ENCODE measurements around the gene PTGES2. TPM values are rescaled to one million over a fixed set of nuclear protein-coding genes. Genes with fewer than 3 reads are reported as not detected.

Gene PTGES2
- total RNA-seq, 2 experiments from 2014 or later = 47.6 to 48.4 TPM

DNA sequence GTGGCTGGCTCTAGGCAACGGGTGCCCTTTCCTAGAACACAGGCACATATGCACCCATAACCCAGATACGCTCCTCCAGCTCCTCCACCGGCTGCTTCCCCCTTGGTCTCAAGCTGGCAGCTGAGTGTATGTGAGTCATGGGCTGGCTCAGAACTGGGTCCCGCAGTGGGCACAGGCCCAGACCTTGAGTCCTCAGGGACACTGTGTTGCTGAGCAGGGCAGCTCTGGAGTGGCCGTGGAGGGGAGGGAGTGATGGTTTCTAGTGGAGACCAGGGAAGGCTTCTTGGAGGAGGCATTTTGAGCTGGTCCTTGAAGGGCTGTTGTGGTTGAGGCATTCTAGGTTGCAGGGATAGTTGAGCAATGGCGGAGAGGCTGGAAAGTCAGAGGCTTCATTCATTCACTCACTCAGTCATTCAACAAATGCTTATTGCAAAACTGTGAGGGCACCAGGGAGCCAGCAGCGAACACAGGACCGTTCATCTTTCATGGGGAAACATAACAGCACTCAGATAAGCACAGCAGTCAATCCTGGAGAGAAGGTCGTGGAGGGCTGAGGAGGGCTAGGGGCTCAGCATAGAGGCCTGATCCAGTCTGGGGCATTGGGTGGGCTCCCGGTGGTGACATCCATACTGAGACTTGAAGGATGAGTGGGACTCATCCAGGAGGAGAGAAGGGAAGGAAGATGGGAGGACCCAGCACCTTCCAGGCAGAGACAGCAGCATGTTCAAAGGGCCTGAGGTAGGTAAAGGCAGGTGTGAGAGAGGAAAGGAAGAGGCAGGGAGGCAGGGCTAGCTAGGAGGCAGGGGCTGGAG, 34.9 kb upstream of the PTGES2 start:
- Mint-ChIP-seq H3K36me3 (ENCODE audit: low read depth) (peaks cover 13% of the 10 kb centered on the region), H3K4me1 (ENCODE audit: low read depth) (peaks cover 16% of the 10 kb centered on the region), H3K27me3 (ENCODE audit: low read depth) (no peaks in the 10 kb centered on the region), H3K4me3 (peak overlapping the region; percentile 44), H3K27ac (no peak overlapping the region), H3K9me3 (no peaks in the 10 kb centered on the region)
- intact Hi-C loops (cut with micrococcal nuclease) = loop anchor here (5.0 kb wide), 1 partner anchor 160 kb away; the partner anchor contains the start of genes COQ4 and TRUB2
- CTCF ChIA-PET = interaction anchor here (0.6 to 1.2 kb wide), 2 partner anchors 179 to 605 kb away, joined by 3 to 6 read pairs; no protein-coding TSS in a partner anchor
- no peak for DNase-seq

DNA sequence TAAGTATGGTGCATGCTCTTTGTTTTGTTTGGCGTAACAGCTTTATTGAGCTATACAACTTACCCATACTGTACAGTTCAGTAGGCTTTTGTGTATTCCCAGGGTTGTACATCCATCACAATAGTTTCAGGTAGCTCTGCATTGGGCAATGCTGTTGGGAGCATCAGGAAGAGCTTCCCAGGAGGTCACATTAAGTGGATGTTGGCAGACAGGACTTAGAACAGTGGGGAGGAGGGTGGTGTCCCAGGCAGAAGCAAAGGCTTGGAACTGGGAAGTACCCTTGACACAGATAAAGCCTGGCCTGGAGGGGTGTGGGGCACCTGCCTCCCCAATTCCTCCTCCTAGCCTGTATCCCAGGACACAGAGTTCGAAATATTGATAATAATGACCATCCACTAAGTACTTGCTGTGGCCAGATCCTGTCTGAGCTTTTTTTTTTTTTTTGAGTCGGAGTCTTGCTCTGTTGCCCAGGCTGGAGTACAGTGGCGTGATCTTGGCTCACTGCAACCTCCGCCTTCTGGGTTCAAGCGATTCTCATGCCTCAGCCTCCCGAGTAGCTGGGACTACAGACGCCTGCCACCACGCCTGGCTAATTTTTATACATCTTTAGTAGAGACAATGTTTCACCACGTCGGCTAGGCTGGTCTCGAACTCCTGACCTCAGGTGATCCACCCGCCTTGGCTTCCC, 33.8 kb upstream of the PTGES2 start:
- Mint-ChIP-seq H3K4me3 (peak overlapping the region; percentile 77), H3K36me3 (ENCODE audit: low read depth) (peaks cover 12% of the 10 kb centered on the region), H3K27ac (peak overlapping the region; percentile 72), H3K27me3 (ENCODE audit: low read depth) (no peaks in the 10 kb centered on the region), H3K4me1 (ENCODE audit: low read depth) (peaks cover 16% of the 10 kb centered on the region), H3K9me3 (no peaks in the 10 kb centered on the region)
- CTCF ChIA-PET = interaction anchor here (1.2 to 1.6 kb wide), 2 partner anchors 44 to 180 kb away, joined by 4 to 6 read pairs; no protein-coding TSS in a partner anchor
- intact Hi-C loops (cut with micrococcal nuclease) = loop anchor here (5.0 kb wide), 1 partner anchor 161 kb away; the partner anchor contains the start of genes COQ4 and TRUB2
- DNase-seq = no peak

DNA sequence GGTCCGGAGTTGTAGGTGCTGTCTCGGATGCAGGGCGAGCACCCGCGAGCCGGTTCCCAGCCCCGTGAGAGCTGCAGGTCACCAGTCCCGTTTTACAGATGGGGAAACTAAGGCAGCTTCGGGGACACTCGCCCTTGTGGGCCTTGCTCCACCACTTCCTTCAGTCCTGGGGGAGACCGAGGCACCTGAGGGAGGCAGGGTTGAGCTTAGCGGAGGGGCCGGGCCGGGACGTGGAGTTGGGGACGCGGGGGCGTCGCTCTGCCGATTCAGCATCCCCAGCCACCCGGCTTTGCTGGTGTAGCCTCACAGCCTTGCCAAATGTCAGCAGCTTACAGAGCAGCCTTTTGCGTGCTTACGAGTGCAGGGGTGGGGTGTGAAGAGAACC, 33.1 kb upstream of the PTGES2 start:
- peaks cover 16% of the 10 kb centered on the region for H3K4me1 Mint-ChIP-seq (ENCODE audit: low read depth)
- CTCF ChIA-PET = interaction anchor here (0.7 to 1.6 kb wide), 2 partner anchors 10 to 43 kb away, joined by 3 to 4 read pairs; no protein-coding TSS in a partner anchor
- no peaks in the 10 kb centered on the region for H3K9me3 Mint-ChIP-seq
- intact Hi-C loops (cut with micrococcal nuclease) = loop anchor here (1.0 to 5.0 kb wide), 7 partner anchors 31 to 358 kb away; partner anchors contain the start of genes CIZ1, COQ4, FPGS and NAIF1
- peaks cover 9% of the 10 kb centered on the region for H3K36me3 Mint-ChIP-seq (ENCODE audit: low read depth)
- peak overlapping the region; percentile 77 for H3K4me3 Mint-ChIP-seq
- H3K27ac Mint-ChIP-seq = peak overlapping the region; percentile 68
- no peaks in the 10 kb centered on the region for H3K27me3 Mint-ChIP-seq (ENCODE audit: low read depth)
- peak; percentile 54 for DNase-seq

DNA sequence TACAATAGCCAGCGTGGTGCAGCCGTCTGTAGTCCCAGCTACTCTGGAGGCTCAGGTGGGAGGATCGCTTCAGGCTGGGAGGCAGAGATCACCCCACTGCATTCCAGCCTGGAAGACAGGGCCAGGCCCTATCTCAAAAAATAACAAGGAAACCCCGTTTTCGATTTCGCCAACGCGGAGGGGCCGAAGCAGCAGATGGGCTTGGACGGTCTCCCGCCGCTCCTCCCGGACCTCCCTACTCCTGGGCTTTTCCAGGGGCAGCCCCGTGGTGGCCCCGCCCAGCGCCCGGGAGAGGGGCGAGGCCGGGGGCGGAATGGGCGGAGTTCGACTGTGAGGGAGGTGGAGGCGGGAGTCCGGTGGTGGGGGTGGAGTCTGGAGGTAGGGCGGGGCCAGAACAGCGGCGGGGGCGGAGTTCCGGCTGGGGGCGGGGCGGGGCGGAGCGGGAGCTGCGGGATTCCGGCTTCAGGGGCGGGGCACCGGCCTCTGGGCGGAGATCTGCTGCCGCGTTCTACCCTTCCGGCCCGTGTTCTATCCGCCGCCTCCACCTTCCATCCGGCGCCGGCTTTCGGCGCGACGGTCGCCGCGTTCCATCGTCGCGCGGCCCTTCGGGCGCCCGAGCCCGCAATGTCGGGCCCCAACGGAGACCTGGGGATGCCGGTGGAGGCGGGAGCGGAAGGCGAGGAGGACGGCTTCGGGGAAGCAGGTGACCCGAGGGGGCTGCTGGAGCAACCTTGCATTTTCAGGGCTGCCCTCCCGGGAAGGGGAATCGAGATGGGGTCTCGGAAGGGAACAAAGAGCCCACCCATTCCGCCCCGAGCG, 32.5 kb upstream of the PTGES2 start, which contains the start of gene BBLN:
TSS of gene BBLN (plus strand) at position 482 of the 819 bp plus-strand sequence. CDS start at position 625, 143 bp downstream.
- H3K4me1 Mint-ChIP-seq (ENCODE audit: low read depth) = peaks cover 16% of the 10 kb centered on the region
- intact Hi-C loops (cut with micrococcal nuclease) = loop anchor here (1.0 to 5.0 kb wide), 7 partner anchors 31 to 358 kb away; partner anchors contain the start of genes CIZ1, COQ4, FPGS and NAIF1
- CTCF ChIA-PET = interaction anchor here (0.6 to 1.6 kb wide), 5 partner anchors 9 to 293 kb away, joined by 3 to 4 read pairs (median 3); no protein-coding TSS in a partner anchor
- H3K27ac Mint-ChIP-seq = peak within 1 kb of the TSS; percentile 85
- peak; percentile 96 for DNase-seq
- peaks cover 9% of the 10 kb centered on the region for H3K36me3 Mint-ChIP-seq (ENCODE audit: low read depth)
- H3K9me3 Mint-ChIP-seq = no peaks in the 10 kb centered on the region
- H3K4me3 Mint-ChIP-seq = peak within 1 kb of the TSS; percentile 77
- no peaks in the 10 kb centered on the region for H3K27me3 Mint-ChIP-seq (ENCODE audit: low read depth)

DNA sequence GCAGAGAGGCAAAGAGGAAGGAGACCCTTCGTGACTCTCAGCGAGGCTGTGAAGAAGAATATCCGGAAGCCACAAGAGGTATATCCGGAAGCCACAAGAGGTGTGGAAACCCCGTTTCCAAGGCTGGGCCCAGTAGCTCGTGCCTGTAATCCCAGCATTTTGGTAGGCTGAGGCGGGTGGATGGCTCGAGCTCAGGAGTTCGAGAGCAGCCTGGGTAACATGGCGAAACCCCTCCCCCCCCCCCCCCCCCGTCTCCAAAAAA, 31.9 kb upstream of the PTGES2 start:
- Mint-ChIP-seq H3K9me3 (no peaks in the 10 kb centered on the region), H3K4me3 (peak overlapping the region; percentile 77), H3K36me3 (ENCODE audit: low read depth) (peaks cover 8% of the 10 kb centered on the region), H3K27ac (peak overlapping the region; percentile 85), H3K27me3 (ENCODE audit: low read depth) (no peaks in the 10 kb centered on the region), H3K4me1 (ENCODE audit: low read depth) (peaks cover 16% of the 10 kb centered on the region)
- peak; percentile 78 for DNase-seq
- CTCF ChIA-PET = interaction anchor here (0.6 to 0.8 kb wide), 4 partner anchors 31 to 292 kb away, joined by 3 read pairs; no protein-coding TSS in a partner anchor
- intact Hi-C loops (cut with micrococcal nuclease) = no loop called here

DNA sequence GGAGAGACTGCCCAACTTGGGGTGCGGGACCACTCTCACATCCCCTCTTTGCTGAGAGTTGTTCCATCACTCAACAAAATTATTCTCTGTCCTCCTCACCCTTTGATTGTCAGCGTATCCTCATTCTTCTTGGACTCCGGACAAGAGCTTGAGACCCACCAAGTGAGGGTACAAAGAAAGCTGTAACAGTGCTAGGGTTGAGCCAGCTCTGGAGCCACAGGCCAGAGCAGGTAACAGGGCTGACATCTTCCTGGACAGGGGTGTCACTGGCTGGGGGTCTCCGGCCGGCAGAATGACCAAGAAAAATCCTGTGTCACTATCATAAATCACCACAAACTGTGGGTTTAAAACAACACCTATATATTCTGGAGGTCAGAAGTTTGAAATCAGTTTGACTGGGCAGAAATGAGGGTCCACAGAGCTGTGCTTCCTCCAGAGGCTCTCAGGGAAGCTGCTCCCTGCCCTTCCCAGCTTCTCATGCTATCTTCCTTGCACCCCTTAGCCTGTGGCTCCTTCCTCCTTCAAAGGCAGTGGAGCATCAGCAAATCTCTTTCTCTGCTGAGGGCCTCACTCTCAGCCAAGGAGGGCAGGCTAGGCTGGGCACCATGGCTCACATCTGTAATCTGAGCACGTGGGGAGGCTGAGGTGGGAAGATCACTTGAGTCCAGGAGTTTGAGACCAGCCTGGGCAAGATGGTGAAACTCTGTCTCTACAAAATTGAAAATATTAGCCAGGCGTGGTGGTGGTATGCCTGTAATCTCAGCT, 28.4 kb upstream of the PTGES2 start:
- Mint-ChIP-seq H3K27me3 (ENCODE audit: low read depth) (no peaks in the 10 kb centered on the region), H3K4me1 (ENCODE audit: low read depth) (peaks cover 8% of the 10 kb centered on the region), H3K27ac (no peak overlapping the region), H3K4me3 (no peak overlapping the region), H3K36me3 (ENCODE audit: low read depth) (no peaks in the 10 kb centered on the region), H3K9me3 (no peaks in the 10 kb centered on the region)
- CTCF ChIA-PET = interaction anchor here (1.0 to 1.1 kb wide), 2 partner anchors 20 to 59 kb away, joined by 3 read pairs; no protein-coding TSS in a partner anchor
- no peak for DNase-seq
- intact Hi-C loops (cut with micrococcal nuclease) = no loop called here

DNA sequence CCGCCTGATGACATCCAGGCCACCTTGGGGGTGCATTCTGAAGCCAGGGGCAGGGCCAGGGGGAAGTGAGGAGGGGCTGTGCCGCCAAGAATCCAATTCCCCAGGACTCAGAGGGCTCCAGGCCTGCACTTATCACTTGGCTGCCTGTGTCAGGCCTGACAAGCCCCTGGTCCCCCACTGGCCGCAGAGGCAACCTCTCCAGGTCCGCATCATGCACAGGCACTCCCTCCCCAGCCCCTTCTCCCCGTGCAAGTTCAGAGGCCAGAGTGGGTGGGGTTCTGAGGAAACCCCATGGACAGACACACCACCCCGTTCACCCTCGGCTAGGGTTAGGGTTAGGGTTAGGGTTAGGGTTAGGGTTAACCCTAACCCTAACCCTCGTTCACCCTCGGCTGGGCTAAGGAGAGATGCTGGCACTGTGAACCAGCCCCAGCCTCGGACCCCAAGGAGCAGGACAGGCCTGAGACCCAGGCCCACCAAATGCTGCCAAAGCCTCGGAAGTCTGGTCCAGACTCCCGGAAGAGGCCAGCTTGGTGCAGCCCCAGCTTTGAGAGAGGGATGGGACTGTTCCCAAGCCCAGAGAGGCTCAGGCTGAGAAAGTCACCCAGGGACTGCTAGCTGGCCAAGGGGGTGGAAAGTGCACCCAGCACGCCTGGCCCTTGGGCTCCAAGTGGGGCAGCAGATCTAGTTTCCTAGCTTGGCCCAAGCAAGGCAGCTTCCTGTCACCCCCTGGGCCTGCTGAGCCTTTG, 26.6 kb upstream of the PTGES2 start:
- H3K4me1 Mint-ChIP-seq (ENCODE audit: low read depth) = peaks cover under 1% of the 10 kb centered on the region
- no peaks in the 10 kb centered on the region for H3K36me3 Mint-ChIP-seq (ENCODE audit: low read depth)
- no peaks in the 10 kb centered on the region for H3K9me3 Mint-ChIP-seq
- no peak overlapping the region for H3K4me3 Mint-ChIP-seq
- intact Hi-C loops (cut with micrococcal nuclease) = no loop called here
- no peak overlapping the region for H3K27ac Mint-ChIP-seq
- CTCF ChIA-PET = no interaction called here
- DNase-seq = no peak
- no peaks in the 10 kb centered on the region for H3K27me3 Mint-ChIP-seq (ENCODE audit: low read depth)

DNA sequence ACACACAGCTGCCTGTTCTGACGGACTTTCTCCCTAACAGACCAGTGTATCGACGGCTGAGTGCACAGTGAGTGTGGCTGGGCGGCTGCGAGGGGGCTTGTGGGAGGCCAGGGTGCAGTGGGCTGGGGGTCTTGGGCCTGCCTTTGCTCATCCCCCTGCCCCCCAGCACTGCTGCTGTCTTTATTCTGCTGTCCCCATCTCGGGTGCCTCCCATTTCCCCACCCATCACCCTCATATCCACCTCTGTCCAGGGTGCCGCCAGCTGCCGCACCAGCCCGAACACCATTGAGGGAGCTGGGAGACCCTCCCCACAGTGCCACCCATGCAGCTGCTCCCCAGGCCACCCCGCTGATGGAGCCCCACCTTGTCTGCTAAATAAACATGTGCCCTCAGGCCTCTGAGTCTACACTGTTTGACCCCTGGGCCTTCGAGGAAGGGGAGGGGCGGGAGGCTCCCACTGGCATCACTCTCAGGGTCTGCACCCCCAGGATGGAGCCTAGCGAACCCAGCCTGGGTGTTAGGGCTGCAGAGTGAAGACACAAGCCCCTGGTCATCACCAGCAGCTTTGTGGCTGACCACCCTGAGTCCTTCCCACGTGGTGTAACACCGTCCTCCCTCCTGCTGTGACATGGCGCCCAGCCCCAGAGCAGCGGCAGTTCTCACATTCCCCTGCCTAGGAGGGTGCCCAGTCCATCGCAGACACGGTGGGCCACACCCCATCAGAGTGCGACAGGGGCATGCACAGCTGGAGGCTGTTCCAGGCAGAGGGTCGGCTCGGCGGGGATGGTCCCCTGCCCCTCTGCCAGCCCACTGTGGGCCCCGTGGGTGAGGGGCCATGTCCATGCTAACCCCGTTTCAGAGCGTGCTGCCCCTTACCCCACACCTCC, 25.8 kb upstream of the PTGES2 start:
- no peak overlapping the region for H3K27ac Mint-ChIP-seq
- intact Hi-C loops (cut with micrococcal nuclease) = no loop called here
- no peaks in the 10 kb centered on the region for H3K9me3 Mint-ChIP-seq
- H3K4me1 Mint-ChIP-seq (ENCODE audit: low read depth) = no peaks in the 10 kb centered on the region
- H3K36me3 Mint-ChIP-seq (ENCODE audit: low read depth) = no peaks in the 10 kb centered on the region
- H3K4me3 Mint-ChIP-seq = no peak overlapping the region
- no peaks in the 10 kb centered on the region for H3K27me3 Mint-ChIP-seq (ENCODE audit: low read depth)
- CTCF ChIA-PET = no interaction called here
- DNase-seq = no peak

DNA sequence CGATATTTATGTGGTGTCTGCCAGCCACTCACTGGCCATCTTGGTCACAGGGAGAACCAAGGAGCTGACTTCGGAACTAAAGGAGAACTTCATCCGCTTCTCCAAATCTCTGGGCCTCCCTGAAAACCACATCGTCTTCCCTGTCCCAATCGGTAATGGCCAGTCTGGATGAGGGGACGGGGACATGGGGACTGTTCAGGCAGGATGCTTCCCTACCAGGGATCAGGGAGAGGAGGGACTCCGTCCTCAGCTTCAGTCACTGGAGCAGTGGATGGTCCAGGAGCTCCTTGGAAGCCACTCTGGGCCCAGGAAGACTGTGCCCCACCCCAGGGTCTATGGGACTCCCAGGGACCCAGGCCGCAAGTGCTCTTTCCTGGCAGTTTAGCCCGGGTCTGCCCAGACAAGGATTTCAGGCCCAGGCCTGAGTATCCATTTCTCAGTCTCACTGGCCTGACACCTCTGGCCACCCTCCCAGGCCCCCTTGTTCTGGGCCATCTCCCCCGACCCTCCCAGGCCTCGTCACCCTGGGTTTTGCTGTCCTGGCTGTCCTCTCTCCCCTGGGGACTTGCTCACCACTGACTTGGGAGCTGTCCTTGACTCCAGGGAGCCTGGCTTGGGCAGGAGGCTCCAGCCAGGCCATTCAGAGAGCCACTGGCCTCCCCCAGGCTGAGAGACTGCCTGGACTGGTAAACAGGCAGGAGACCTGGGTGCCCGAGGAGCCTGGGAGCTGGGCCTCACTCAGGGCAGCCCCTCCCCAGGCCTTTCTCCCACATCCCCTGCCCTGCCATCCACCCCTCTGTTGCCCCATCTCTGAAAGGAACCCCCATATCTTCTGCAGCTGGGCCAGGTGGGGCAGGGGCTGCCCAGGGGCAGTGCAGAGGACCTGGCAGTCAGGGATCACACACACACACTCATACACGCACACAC, 24.9 kb upstream of the PTGES2 start:
- no peak overlapping the region for H3K4me3 Mint-ChIP-seq
- CTCF ChIA-PET = no interaction called here
- no peak for DNase-seq
- H3K9me3 Mint-ChIP-seq = no peaks in the 10 kb centered on the region
- no peak overlapping the region for H3K27ac Mint-ChIP-seq
- intact Hi-C loops (cut with micrococcal nuclease) = no loop called here
- H3K27me3 Mint-ChIP-seq (ENCODE audit: low read depth) = no peaks in the 10 kb centered on the region
- no peaks in the 10 kb centered on the region for H3K4me1 Mint-ChIP-seq (ENCODE audit: low read depth)
- no peaks in the 10 kb centered on the region for H3K36me3 Mint-ChIP-seq (ENCODE audit: low read depth)
